Colonic mucosa (tissue), 4 donors: ENCODE results near the gene AIMP2. TPM values are rescaled to one million over a fixed set of nuclear protein-coding genes. Genes with fewer than 3 reads are reported as not detected.
"Not testable (repeated sequence)": the region's sequence is repeated elsewhere in the genome, so short reads cannot be mapped to it uniquely, and the experiment has no call there.

Source experiments
- DNase-seq: peaks from one replicate; pipeline ENCODE4 v3.0.0-alpha.2; 2020
- H3K27ac ChIP-seq: fragments of 200-600 bp; one replicate; pipeline ENCODE4 v1.8.0; 2021
- H3K27me3 ChIP-seq: fragments of 200-600 bp; one replicate; pipeline ENCODE4 v1.8.0; 2021
- H3K36me3 ChIP-seq: fragments of 200-600 bp; one replicate; pipeline ENCODE4 v1.8.0; 2021
- H3K4me1 ChIP-seq: fragments of 200-600 bp; one replicate; pipeline ENCODE4 v1.8.0; 2021; ENCODE audit warnings: mild to moderate bottlenecking
- H3K4me3 ChIP-seq: fragments of 200-600 bp; one replicate; pipeline ENCODE4 v1.8.0; 2021
- H3K9ac ChIP-seq, 2 donors: one replicate each; pipeline ENCODE4 v1.7.0; 2013; ENCODE audit warnings: control low read depth in 2 of 2, low read depth in 2 of 2, low read length in 2 of 2
- H3K9me3 ChIP-seq: fragments of 200-600 bp; one replicate; pipeline ENCODE4 v1.8.0; 2021
- CTCF ChIP-seq: fragments of 200-600 bp; IDR thresholded peaks from one replicate; pipeline ENCODE4 v1.8.0; 2022; ENCODE audit warnings: antibody characterized with exemption, mild to moderate bottlenecking
- intact Hi-C: fragments of 100-400 bp; cut with DNase I; formaldehyde crosslinking; loops from one replicate; pipeline ENCODE4 v1.14.1; 2022
- total RNA-seq, 2 donors: library from RNA; stranded (reverse); fragmentation: NEBNext Ultra II Directional in 1 of 2; extraction: Animal tissue kit (Norgen Biotek cat#: 25700) in 1 of 2; gene quantifications; one replicate each; pipeline ENCODE4 v1.2.1, GENCODE V29; 2021
- donor health status: healthy.
- donor health status: DM: no; HTN: no; CAD: no.
- donor health status: DM: no; HTN: no; CAD: no.

AIMP2 gene
- total RNA-seq, 2 donors from 2014 or later, result 31.8 to 60.3 TPM

GRCh38 chr7:6007386-6007785, 1.7 kb upstream of the AIMP2 start:
- Histone ChIP-seq H3K9me3 (no peaks in the 10 kb centered on the region), H3K27ac (no peak overlapping the region), H3K27me3 (no peaks in the 10 kb centered on the region), H3K4me3 (no peak overlapping the region), H3K9ac (no peak overlapping the region), H3K4me1 (peaks cover 3% of the 10 kb centered on the region), H3K36me3 (no peaks in the 10 kb centered on the region)
- no peak for DNase-seq
- intact Hi-C loops, result no loop called here
- no peak for TF ChIP-seq CTCF

GRCh38 chr7:6007835-6008590, 1.1 kb upstream of the AIMP2 start:
- Histone ChIP-seq H3K9ac (peak overlapping the region in 1 of 2 donors; percentile 77), H3K27ac (peak overlapping the region; percentile 79), H3K4me3 (peak overlapping the region; percentile 57)
- H3K9me3 ChIP-seq, intact Hi-C loops, DNase-seq, H3K27me3 ChIP-seq, H3K4me1 ChIP-seq, H3K36me3 ChIP-seq: not testable (repeated sequence)

GRCh38 chr7:6010370-6010769, 1.3 kb downstream of the AIMP2 start:
- intact Hi-C loops, H3K4me3 ChIP-seq, DNase-seq, H3K36me3 ChIP-seq, H3K27ac ChIP-seq, H3K4me1 ChIP-seq, H3K9me3 ChIP-seq, H3K27me3 ChIP-seq: not testable (repeated sequence)
- H3K9ac ChIP-seq, result peak overlapping the region in 1 of 2 donors; percentile 35

- Histone ChIP-seq H3K27ac (peak overlapping the region; percentile 75), H3K9ac (no peak overlapping the region), H3K4me1 (peaks cover 3% of the 10 kb centered on the region), H3K36me3 (no peaks in the 10 kb centered on the region), H3K27me3 (no peaks in the 10 kb centered on the region), H3K4me3 (no peak overlapping the region), H3K9me3 (no peaks in the 10 kb centered on the region)
- DNase-seq, result no peak
- TF ChIP-seq CTCF, result no peak
- intact Hi-C loops, result no loop called here
Measured at GRCh38 chr7:6011541-6011940, 2.5 kb downstream of the AIMP2 start.

- Histone ChIP-seq H3K27ac (peak overlapping the region; percentile 75), H3K36me3 (no peaks in the 10 kb centered on the region), H3K9me3 (no peaks in the 10 kb centered on the region), H3K27me3 (no peaks in the 10 kb centered on the region), H3K4me1 (peaks cover 3% of the 10 kb centered on the region), H3K4me3 (no peak overlapping the region), H3K9ac (peak overlapping the region in 1 of 2 donors; percentile 21)
- TF ChIP-seq CTCF, result no peak
- peak; percentile 68 for DNase-seq
- intact Hi-C loops, result no loop called here
Measured at GRCh38 chr7:6012355-6013104, 3.5 kb downstream of the AIMP2 start.

- Histone ChIP-seq H3K9ac (no peak overlapping the region), H3K36me3 (no peaks in the 10 kb centered on the region)
Measured at GRCh38 chr7:6015917-6016652, 7.0 kb downstream of the AIMP2 start.

More at GRCh38 chr7:6015917-6016652, 7.0 kb downstream of the AIMP2 start:
- TF ChIP-seq CTCF, result no peak
- Histone ChIP-seq H3K4me1 (peaks cover under 1% of the 10 kb centered on the region), H3K9me3 (no peaks in the 10 kb centered on the region), H3K4me3 (no peak overlapping the region), H3K27ac (no peak overlapping the region), H3K27me3 (no peaks in the 10 kb centered on the region)
- no peak for DNase-seq
- intact Hi-C loops, result no loop called here
